GM21529 (cell line): ENCODE results near the gene ADAMTS15.

Source experiments
- ATAC-seq: cut with Tn5 transposase; IDR thresholded peaks from one replicate; pipeline ENCODE4 v1.9.1; 2021; ENCODE audit not compliant: unreplicated experiment

Gene ADAMTS15, protein sequence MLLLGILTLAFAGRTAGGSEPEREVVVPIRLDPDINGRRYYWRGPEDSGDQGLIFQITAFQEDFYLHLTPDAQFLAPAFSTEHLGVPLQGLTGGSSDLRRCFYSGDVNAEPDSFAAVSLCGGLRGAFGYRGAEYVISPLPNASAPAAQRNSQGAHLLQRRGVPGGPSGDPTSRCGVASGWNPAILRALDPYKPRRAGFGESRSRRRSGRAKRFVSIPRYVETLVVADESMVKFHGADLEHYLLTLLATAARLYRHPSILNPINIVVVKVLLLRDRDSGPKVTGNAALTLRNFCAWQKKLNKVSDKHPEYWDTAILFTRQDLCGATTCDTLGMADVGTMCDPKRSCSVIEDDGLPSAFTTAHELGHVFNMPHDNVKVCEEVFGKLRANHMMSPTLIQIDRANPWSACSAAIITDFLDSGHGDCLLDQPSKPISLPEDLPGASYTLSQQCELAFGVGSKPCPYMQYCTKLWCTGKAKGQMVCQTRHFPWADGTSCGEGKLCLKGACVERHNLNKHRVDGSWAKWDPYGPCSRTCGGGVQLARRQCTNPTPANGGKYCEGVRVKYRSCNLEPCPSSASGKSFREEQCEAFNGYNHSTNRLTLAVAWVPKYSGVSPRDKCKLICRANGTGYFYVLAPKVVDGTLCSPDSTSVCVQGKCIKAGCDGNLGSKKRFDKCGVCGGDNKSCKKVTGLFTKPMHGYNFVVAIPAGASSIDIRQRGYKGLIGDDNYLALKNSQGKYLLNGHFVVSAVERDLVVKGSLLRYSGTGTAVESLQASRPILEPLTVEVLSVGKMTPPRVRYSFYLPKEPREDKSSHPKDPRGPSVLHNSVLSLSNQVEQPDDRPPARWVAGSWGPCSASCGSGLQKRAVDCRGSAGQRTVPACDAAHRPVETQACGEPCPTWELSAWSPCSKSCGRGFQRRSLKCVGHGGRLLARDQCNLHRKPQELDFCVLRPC

DNA sequence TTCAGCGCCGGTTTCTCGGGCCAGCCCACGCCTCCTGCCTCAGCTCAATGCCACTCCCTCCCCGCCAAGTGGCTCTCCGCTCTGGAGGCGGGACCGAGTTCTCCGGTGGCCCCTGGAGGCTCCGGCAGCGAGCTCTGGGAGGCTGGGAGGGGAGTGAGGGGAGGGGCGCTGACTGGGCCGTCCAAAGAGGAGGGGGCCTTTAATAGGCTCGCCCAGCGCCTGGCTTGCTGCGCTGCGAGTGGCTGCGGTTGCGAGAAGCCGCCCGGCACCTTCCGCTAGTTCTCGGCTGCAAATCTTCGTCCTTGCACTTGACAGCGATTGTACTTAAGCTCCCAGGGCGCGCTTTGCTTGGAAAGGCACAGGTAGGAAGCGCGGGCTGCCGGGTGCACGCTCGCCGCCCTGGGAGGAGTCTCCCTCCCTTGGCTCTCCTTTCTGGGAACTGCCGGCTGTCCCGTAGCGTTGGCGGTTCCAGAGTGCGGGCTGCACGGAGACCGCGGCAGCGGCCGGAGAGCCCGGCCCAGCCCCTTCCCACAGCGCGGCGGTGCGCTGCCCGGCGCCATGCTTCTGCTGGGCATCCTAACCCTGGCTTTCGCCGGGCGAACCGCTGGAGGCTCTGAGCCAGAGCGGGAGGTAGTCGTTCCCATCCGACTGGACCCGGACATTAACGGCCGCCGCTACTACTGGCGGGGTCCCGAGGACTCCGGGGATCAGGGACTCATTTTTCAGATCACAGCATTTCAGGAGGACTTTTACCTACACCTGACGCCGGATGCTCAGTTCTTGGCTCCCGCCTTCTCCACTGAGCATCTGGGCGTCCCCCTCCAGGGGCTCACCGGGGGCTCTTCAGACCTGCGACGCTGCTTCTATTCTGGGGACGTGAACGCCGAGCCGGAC lies at the start of gene ADAMTS15:
Gene ADAMTS15 (plus strand): TSS at position 230 of the 894 bp plus-strand sequence. CDS start 329 bp downstream, at position 559.
- ATAC-seq: no peak

DNA sequence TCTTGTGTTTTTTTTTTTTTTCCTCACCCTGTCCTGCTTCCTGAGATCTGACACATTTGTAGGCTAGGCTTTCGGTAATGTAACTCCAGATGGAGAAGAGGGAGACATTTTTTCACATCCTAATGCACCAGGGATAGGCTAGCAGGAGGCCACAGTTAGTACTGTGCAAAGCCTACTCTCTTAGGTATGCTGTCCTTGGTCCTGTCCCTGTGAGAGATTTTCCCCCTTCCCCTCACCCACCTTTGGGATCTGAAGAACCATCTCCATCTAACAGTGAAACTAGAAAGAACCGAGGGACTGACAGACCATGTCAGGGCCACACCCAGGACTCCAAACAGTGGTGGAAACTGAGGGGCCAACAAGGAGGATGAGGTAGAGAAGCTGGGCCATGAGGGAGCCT lies 49.2 kb upstream of the ADAMTS15 start:
- no peak for ATAC-seq

DNA sequence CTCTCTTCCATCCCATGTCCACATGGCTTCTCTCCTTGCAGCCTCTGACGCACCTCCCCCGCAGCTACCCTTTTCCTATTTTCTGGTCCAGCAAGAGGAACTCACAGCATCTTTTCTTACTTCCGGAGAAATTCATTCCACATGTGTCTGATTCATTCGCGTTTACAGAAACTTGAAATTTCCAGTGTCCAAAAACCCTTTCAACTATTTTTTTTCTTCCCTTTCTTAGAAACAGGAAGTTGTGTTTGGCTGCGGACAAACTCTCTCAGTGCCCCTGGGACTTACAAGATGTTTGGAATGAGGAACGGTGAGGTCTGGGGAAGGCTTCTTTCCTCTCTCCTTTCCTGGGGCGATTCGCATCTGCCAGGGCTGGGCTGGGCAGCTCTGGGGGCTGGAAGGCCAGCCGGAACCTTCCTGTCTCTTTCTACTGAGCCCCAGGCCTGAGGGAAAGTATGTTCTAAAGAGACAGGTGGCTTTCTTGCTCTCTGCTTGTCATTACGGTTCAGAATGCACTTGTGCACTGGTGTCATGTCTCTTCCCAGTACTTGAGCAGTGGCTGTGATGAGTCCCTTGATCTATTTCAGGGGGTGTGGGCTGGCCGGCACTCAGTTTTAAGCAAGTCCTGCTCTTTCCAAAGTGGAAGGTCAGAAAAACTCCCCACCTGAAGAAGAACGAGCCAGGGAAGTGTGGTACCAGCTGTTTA lies 47.5 kb upstream of the ADAMTS15 start:
- ATAC-seq: no peak

DNA sequence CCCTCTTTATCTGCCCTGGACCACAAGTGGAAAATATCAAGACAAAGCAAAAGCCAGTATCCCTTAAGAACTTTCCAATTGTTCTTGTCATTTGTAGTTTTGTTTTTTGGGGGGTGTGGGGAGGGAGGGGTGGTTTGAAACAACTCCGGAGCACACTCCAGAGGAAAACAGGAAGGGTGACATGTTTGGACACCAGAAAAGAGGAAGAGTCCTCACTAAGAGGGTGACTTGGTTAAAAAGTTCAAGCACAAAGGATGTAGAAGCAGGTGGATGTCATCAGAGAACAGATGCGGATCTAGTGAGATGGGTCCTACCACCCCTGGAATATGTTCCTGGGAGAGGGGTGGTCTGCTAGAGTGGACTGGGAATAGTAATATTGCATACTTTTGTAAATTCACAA lies 45.9 kb upstream of the ADAMTS15 start:
- ATAC-seq: no peak

DNA sequence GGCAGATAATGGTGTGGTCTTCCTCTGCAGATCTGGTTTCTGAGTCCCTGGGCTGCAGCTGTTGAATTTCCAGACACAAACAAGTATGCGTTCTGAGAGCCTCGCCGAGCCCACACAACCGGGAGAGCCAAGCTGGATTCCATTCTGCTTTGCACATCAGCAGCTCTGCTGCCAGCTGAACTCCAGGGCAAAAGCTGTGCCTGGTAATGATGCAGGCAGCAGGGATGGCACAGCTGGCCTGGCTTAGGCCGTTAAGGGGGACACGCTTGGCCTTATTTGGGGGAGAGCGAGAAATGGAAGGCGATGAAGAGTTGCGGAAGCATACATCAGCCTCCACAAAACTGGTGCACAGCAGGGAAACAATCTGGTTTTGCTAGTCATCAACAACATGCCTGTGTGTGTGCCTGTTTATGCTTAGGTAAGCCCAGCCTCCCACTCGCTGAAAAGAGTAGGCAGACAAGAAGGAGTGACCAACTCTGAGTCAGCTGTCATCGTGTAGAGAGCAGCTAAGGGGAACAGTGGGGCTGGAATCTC lies 45.1 kb upstream of the ADAMTS15 start:
- no peak for ATAC-seq

DNA sequence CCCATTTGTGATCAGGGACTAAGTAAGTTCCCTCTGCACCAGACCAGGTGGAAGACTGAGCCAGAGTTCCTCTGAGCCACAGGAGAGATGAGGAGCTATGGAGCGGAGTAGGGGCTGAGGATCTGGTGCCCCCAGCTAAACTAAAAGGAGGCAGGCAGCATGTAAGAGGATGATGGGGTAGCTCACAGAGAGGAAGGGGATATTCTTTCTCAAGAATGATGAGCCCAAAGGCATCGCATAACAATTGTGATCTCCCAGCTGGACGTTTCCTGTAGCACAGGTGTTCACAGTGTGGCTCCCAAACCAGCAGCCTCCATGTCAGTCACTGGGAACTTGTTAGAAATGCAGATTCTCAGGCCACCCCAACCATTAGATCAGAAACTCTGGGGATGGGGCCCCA lies 44.5 kb upstream of the ADAMTS15 start:
- no peak for ATAC-seq

DNA sequence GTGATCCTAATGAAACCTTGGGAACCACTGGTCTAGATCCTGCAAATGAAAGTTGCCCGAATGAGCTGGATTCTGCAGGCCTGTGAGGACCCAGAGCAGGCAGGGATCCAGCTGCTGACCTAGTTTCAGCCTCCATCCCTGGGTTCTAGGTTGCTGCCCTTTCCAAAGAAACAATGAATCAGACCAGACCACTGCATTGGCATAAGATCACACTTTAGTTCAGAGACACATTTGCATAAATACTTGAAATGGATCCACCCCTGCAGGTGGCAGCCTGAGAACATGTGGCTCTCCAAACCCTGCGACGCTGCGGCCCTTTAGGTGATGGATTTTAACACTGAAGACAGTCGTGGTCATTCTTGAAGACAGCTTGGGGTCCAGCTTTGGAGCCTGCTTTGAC lies 43.7 kb upstream of the ADAMTS15 start:
- ATAC-seq: no peak

DNA sequence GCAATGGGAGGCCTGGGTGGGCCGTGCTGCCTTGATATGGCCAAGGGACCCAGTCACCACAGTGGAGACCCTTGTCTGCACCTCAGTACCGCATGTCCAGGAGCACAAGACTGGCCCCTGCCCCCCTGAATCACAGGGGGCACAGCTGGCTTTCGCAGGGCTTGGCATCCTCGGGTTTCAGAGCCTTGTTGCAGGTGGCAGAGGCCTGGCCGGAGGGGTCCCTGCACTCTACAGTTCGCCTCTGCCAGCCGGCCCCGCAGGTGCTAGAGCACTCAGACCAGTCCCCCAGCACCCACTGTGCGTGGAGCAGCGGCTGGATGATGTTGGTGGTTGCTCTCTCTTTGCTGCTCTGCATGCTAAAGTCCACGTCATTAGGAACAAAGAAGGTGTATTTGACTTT lies 43.0 kb upstream of the ADAMTS15 start:
- ATAC-seq: no peak

DNA sequence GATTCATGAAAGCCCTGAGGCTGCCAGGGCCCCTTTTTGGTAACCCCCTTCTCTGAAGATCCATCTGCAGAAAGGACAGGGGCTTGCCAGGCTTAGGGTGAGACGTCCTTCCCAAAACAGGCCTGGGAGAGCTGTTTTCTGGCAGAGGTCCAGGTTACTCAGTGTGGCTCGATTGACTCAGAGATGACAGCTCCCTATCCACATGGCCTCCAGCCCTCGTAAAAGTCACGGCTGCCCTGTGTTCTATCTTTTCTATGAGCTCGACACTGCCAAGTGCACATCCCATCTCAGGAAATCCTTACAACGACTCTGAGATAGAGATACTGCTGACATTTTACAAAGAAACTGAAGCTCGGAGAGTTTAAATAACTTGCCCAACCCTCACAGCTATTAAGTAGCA lies 40.5 kb upstream of the ADAMTS15 start:
- no peak for ATAC-seq

DNA sequence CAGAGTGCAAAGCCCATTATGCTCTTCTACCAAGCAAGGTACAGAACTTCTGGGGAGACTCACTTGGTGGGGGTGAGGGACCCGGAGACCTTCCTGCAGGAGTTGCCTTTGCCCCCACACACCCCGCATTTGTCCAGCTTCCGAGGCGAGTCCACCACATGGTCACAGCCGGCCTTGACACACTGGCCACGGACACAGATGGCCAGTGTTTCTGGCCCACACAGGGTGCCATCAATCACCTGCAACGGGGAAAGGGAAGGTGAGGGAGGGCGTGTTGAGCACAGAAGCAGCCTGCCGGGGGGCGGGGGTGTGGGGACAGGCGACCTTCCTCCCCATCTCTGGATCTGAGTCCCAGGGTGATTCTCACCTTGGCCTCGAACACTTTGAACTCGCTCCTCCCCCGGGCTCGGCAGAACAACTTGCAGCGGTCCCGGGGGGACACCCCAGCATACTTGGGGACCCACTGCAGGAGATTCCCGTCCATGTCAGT lies 40.0 kb upstream of the ADAMTS15 start:
- ATAC-seq: no peak

DNA sequence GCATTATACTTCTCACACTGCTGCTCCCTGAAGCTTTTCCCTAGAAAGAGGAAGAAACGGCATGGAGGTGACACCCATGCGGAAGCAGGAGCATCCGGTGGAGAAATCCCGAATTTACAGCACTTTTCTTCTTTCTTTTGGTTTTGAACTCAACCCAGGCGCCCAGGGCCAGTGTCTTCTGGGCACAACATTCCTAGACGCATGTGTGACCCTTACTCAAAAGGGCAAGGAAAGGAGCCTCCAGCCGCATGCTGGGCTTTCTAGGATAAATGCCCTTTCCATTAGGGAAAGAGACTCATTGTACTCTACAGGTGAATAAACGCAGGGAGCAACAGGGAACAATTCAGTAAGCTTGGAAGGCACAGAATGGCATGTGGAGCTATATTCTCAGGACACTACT lies 39.5 kb upstream of the ADAMTS15 start:
- no peak for ATAC-seq

DNA sequence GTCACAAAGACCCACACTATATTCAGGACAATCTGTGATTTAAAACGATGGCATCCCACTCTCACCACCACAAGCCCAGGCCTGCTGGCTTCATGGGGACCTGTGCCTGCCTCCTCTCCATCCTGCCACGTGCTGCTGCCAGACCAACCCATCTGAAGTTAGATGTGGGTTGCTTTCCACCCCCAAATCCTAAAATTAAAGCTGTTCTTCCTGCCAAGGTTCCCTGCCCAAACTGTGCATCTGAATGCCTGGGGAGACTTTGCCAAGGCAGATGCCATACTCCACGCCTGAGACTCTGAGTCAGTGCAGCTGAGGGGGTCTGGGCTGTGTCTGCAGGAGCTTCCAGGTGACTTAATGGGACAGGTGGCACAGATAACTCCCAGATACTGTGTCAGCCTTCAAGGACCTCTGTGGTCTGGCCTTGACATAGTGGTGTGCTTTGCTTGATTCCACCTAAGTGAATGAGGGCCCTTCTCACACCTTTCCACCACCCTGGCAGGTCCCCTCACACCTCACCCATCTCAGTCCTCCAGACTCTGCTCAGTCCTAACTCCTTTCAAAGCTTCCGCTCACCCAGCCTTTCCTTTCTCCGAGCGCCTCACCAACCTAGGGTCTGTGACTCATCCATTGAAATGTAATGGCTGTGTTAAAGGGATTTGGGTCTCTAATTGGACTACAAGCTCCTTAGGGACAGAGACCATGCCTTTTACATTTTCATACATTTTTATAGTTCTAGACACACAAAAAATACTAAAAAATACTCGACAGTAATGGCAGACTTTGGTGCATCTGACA lies 38.7 kb upstream of the ADAMTS15 start:
- no peak for ATAC-seq

DNA sequence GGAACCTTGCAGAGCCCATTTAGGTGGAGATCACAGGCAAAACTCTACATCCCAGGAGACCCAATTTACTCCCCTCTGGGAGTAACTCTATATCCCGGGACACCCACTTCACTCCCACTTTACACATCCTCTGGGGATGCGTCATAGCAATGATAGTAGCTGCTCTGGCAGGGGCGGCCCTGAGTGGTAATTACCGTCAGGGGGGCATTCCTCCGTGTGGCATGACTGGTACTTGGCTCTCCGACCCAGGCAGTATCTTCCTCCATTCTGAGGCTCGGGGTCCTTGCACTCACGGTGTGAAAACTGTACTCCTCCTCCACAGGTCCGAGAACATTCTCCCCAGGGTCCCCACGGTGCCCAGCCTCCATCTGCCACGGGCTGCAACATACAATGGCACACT lies 37.2 kb upstream of the ADAMTS15 start:
- no peak for ATAC-seq

DNA sequence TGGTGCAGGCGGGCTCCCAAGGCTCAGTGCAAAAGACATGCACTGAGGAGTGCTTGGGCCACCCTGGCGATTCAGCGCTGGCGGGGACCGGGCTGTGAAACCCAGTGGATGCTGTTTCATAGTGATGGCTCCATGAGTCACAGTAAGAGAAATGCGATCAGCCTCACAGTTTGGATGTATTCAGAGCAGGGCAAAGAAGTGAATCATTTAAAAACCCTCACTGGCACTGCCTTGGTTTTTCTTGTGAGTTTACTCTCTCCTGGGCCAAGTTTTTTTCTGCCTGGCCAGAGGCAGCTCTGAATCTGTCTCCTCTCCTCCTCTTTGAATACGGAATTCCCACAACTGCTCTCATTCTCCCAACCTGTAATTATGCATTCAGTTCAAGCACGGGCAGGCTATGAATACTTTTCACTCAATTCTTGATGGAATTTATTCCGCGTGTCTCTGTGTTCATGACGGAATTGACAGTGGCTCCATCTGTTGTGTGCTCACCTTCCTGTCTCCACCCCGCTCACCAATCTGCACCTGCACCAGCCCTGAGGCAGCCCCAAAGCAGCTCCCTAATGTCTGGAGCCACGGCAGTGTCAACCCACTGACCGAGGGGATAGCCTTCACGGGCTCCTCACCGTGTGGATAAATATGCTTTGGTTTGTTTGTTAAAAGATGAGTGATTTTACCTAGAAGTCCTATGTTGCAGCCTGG lies 34.9 kb upstream of the ADAMTS15 start:
- no peak for ATAC-seq

DNA sequence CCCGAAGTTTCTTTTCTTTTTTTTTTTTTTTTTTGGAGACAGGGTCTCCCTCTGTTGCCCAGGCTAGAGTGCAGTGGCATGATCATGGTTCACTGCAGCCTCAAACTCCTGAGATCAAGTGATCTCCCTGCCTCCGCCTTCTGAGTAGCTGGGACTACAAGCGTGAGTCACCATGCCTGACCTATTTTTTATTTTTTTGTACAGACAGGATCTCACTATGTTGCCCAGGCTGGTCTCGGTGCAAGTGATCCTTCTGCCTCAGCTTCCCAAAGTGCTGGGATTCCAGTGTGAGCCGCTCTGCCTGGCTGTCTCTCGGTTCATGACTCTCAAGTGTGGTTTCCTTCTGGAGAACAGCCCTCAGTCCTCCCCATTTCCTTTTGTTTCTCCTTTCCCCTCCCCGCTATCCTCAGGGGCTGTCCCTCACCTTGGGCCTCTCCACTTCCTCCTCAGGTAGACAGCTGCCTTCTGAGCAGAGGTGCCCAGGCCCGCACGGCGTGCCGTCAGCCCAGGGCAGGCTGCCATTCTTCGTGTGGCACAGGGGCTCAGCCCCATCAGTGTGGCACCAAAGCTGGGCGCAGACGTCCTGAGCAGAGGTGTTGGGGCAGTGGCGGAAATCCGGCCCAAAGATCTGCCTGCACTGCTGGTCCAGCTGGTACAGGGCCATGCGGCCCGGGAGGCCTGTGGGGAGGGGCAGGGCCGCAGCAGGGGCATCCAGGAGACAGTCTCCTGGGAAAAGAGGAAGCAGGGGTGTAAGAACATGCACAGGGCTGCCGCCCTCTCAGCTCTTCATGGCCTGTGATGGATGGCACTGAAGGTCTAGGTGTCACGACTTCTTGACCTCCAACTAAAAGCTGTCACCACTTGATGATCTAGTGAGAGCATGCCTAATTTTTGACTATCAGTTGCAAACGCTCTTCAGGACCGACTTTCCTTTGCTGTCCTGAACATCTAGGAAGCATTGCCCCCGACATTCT lies 34.1 kb upstream of the ADAMTS15 start:
- no peak for ATAC-seq

DNA sequence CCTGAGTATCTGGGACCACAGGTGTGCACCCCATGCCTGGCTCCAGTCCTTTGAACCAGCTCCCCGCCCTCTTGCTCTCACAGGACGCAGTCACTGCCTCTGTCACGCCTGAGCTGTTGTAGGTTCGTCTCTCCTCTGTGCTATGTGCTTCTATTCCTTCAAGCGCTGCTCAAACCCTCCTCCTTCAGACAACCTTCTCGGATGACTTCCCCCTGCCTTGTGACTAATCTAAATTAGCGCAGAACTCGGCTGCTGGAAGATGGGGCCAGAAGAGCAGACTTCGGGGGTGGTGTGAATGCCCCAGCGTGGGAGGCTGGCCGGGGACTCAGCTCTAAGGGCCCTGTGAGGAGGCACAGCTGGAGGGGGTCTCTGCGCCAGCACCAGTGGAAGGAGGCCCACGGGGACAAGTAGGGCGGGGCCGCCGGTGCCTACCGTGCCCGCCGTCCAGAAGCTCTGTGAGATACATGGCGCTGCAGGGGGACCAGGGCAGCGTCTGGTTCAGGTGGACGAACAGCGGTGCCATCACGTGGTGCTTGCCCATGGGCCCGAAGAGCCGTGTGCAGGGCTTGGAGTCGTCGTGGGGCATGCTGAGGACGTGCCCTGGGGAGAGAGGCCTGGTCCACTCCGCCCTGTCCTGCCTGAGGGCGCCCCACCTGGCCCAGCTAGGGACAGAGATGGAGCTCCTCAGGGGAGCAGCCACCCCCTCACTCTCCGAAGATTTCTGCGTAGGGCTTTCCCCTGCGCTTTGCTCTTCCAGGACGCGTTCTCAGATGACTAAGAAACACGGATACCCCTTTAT lies 32.5 kb upstream of the ADAMTS15 start:
- no peak for ATAC-seq

DNA sequence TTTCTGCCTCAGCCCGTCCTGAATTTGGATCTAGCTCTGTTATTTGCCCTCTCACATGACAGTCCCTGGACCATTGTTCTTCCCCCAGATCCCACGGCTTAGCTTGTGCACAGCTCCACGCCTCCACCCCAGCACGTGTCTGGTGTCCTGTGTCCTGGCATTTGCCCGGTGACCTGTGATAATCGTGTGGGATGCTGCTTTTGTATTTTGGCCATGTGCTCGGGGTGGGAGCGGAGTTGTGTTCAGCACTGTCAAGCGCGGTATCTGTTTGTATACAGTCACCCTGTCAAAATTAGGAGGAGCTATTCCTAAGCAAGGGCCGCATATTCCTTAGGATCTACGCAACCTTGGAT lies 31.9 kb upstream of the ADAMTS15 start:
- no peak for ATAC-seq
